H9 (cell line): ENCODE data around the gene SLC25A18. TPM values are rescaled to one million over a fixed set of nuclear protein-coding genes. Genes with fewer than 3 reads are reported as not detected.

Experiments used
- DNase-seq: peaks from one replicate; pipeline ENCODE4 v3.0.0-alpha.2; 2017
- H2AFZ ChIP-seq: one replicate; pipeline ENCODE4 v1.6.1; 2013; ENCODE audit warnings: mild to moderate bottlenecking, low read length, control low read depth, moderate library complexity
- H2AK5ac ChIP-seq: 2 replicates; pipeline ENCODE4 v1.6.1; 2013; ENCODE audit warnings: low read length, control low read depth, mixed read lengths; ENCODE audit not compliant: insufficient read length
- H2BK120ac ChIP-seq: one replicate; pipeline ENCODE4 v1.6.1; 2013; ENCODE audit warnings: low read depth, mild to moderate bottlenecking, low read length, control low read depth, inconsistent platforms; ENCODE audit not compliant: poor library complexity, severe bottlenecking
- H2BK12ac ChIP-seq: 2 replicates; pipeline ENCODE4 v1.6.1; 2013; ENCODE audit warnings: low read length, control low read depth, mixed read lengths, low read depth; ENCODE audit not compliant: insufficient read length
- H2BK15ac ChIP-seq: 2 replicates; pipeline ENCODE4 v1.6.1; 2013; ENCODE audit warnings: low read depth, low read length, control low read depth
- H2BK20ac ChIP-seq: one replicate; pipeline ENCODE4 v1.6.1; 2013; ENCODE audit warnings: low read depth, mild to moderate bottlenecking, low read length, control low read depth, inconsistent platforms; ENCODE audit not compliant: poor library complexity, severe bottlenecking
- H2BK5ac ChIP-seq: 2 replicates; pipeline ENCODE4 v1.6.1; 2013; ENCODE audit warnings: low read length, control low read depth, mixed read lengths; ENCODE audit not compliant: insufficient read length
- H3K14ac ChIP-seq: 2 replicates; pipeline ENCODE4 v1.6.1; 2013; ENCODE audit warnings: low read length, control low read depth; ENCODE audit not compliant: insufficient read depth
- H3K18ac ChIP-seq: 2 replicates; pipeline ENCODE4 v1.6.1; 2013; ENCODE audit warnings: low read depth, mild to moderate bottlenecking, mixed read lengths, low read length, control low read depth; ENCODE audit not compliant: insufficient read length
- H3K23ac ChIP-seq: 2 replicates; pipeline ENCODE4 v1.6.1; 2013; ENCODE audit warnings: low read length, control low read depth, mixed read lengths, low read depth; ENCODE audit not compliant: insufficient read length
- H3K23me2 ChIP-seq: 2 replicates; pipeline ENCODE4 v1.6.1; 2013; ENCODE audit warnings: low read depth, mild to moderate bottlenecking, mixed read lengths, low read length, control low read depth; ENCODE audit not compliant: insufficient read length, poor library complexity, severe bottlenecking
- H3K27ac ChIP-seq: 2 replicates; pipeline ENCODE4 v1.5.1; 2013; ENCODE audit warnings: low read length, control low read depth, mixed read lengths, low read depth; ENCODE audit not compliant: insufficient read length
- H3K27me3 ChIP-seq: 2 replicates; pipeline ENCODE4 v1.6.1; 2013; ENCODE audit warnings: low read length, control low read depth, inconsistent platforms; ENCODE audit not compliant: insufficient read depth
- H3K4ac ChIP-seq: 2 replicates; pipeline ENCODE4 v1.6.1; 2013; ENCODE audit warnings: low read depth, mild to moderate bottlenecking, control low read depth, inconsistent platforms, low read length, moderate library complexity
- H3K4me1 ChIP-seq: 2 replicates; pipeline ENCODE4 v1.6.1; 2013; ENCODE audit warnings: low read length, control low read depth, inconsistent platforms; ENCODE audit not compliant: insufficient read depth
- H3K4me2 ChIP-seq: 2 replicates; pipeline ENCODE4 v1.6.1; 2013; ENCODE audit warnings: low read length, control low read depth, mixed read lengths; ENCODE audit not compliant: insufficient read length, insufficient read depth
- H3K56ac ChIP-seq: 2 replicates; pipeline ENCODE4 v1.6.1; 2013; ENCODE audit warnings: low read depth, mild to moderate bottlenecking, mixed read lengths, low read length, control low read depth; ENCODE audit not compliant: insufficient read length
- H3K79me1 ChIP-seq: 2 replicates; pipeline ENCODE4 v1.6.1; 2013; ENCODE audit warnings: low read depth, mild to moderate bottlenecking, moderate library complexity, low read length, control low read depth, inconsistent platforms; ENCODE audit not compliant: insufficient read depth, poor library complexity, severe bottlenecking
- H3K79me2 ChIP-seq: 2 replicates; pipeline ENCODE4 v1.6.1; 2013; ENCODE audit warnings: low read length, control low read depth, inconsistent platforms; ENCODE audit not compliant: insufficient read depth
- H3K9ac ChIP-seq: 2 replicates; pipeline ENCODE4 v1.6.1; 2013; ENCODE audit warnings: low read length, control low read depth, mixed read lengths; ENCODE audit not compliant: insufficient read length; ENCODE audit errors: extremely low read depth
- H3K9me3 ChIP-seq: one replicate; pipeline ENCODE4 v1.6.1; 2013; ENCODE audit warnings: low read depth, low read length, inconsistent platforms; ENCODE audit not compliant: control insufficient read depth
- H3T11ph ChIP-seq: one replicate; pipeline ENCODE4 v1.6.1; 2013; ENCODE audit warnings: mild to moderate bottlenecking, low read length, control low read depth, inconsistent platforms
- H4K20me1 ChIP-seq: one replicate; pipeline ENCODE4 v1.6.1; 2013; ENCODE audit not compliant: control insufficient read depth, insufficient read length, insufficient read depth
- H4K5ac ChIP-seq: 2 replicates; pipeline ENCODE4 v1.6.1; 2013; ENCODE audit warnings: low read depth, mild to moderate bottlenecking, mixed read lengths, low read length, control low read depth; ENCODE audit not compliant: insufficient read length
- H4K8ac ChIP-seq: replicated peaks from 2 replicates; pipeline ENCODE4 v1.6.1; 2013; ENCODE audit warnings: low read length, control low read depth, mixed read lengths, low read depth; ENCODE audit not compliant: insufficient read length
- H4K91ac ChIP-seq: 2 replicates; pipeline ENCODE4 v1.6.1; 2013; ENCODE audit warnings: low read depth, mild to moderate bottlenecking, moderate library complexity, mixed read lengths, low read length, control low read depth; ENCODE audit not compliant: insufficient read length
- H3K27ac Mint-ChIP-seq, 3 experiments: 2 replicates in 2 of 3; 3 replicates in 1 of 3; pipeline ENCODE4 v1.8.0; 2020 to 2021; ENCODE audit warnings: mixed read lengths in 3 of 3, mild to moderate bottlenecking in 1 of 3, moderate library complexity in 1 of 3
- H3K27me3 Mint-ChIP-seq: 2 replicates; pipeline ENCODE4 v1.8.0; 2021; ENCODE audit warnings: low read depth, mild to moderate bottlenecking, moderate library complexity, mixed read lengths
- H3K36me3 Mint-ChIP-seq, 3 experiments: 2 replicates in 2 of 3; 3 replicates in 1 of 3; pipeline ENCODE4 v1.8.0; 2020 to 2021; ENCODE audit warnings: low read depth in 3 of 3, mixed read lengths in 3 of 3; ENCODE audit not compliant: insufficient read depth in 1 of 3
- H3K4me1 Mint-ChIP-seq, 2 experiments: 2 replicates each; pipeline ENCODE4 v1.8.0; 2020; ENCODE audit warnings: mixed read lengths in 2 of 2
- H3K4me3 Mint-ChIP-seq, 2 experiments: 2 replicates in 1 of 2; 3 replicates in 1 of 2; pipeline ENCODE4 v1.8.0; 2020 to 2021; ENCODE audit warnings: mild to moderate bottlenecking in 2 of 2, mixed read lengths in 2 of 2, moderate library complexity in 1 of 2
- H3K9me3 Mint-ChIP-seq, 2 experiments: 2 replicates in 1 of 2; 3 replicates in 1 of 2; pipeline ENCODE4 v1.8.0; 2020; ENCODE audit warnings: mild to moderate bottlenecking in 2 of 2, mixed read lengths in 2 of 2, moderate library complexity in 1 of 2
- CTCF ChIP-seq: fragments of 200-600 bp; sonication (generic); conservative IDR thresholded peaks from 3 replicates; pipeline ENCODE4 v1.8.0; 2021; ENCODE audit warnings: antibody characterized with exemption, mild to moderate bottlenecking
- WGBS: extraction: QIAGEN DNeasy Blood & Tissue Kit; methylation state at CpG from one replicate; pipeline ENCODE4 v1.1.7; 2013; ENCODE audit warnings: missing lambda C conversion rate, low lambda C conversion rate, mixed read lengths; ENCODE audit not compliant: insufficient read length; ENCODE audit errors: extremely low coverage; 5-methylcytosine and 5-hydroxymethylcytosine counted together
- total RNA-seq: library from RNA; stranded (reverse); gene quantifications from 2 replicates; pipeline ENCODE4 v1.2.1, GENCODE V29; 2021

Gene SLC25A18
- total RNA-seq, 1 experiment from 2014 or later = 2.3 TPM

GRCh38 chr22:17578136-17578754 is 14.9 kb downstream of the SLC25A18 start:
- H3K4me3 Mint-ChIP-seq = no peak overlapping the region
- no peak overlapping the region for H2BK12ac ChIP-seq
- H3K27me3 Mint-ChIP-seq = no peaks in the 10 kb centered on the region; the same call in none of the 2 replicates
- H3K27ac ChIP-seq = no peak overlapping the region
- no peak overlapping the region for H2AK5ac ChIP-seq
- peaks cover 17 to 18% of the 10 kb centered on the region in 2 experiments for H3K4me1 Mint-ChIP-seq
- H3K27ac Mint-ChIP-seq = peak overlapping the region in 1 of 3 experiments; percentile 75; a peak in 2 of 7 replicates
- no peak overlapping the region for H4K5ac ChIP-seq
- H3K14ac ChIP-seq = no peak overlapping the region
- H2AFZ ChIP-seq = no peak overlapping the region
- no peak overlapping the region for H4K91ac ChIP-seq
- no peak overlapping the region for H3K56ac ChIP-seq
- H4K8ac ChIP-seq = no peak overlapping the region
- H3K36me3 Mint-ChIP-seq = peaks cover 0 to 2% (median 0%) of the 10 kb centered on the region in 3 experiments; a peak in 1 of 7 replicates
- no peaks in the 10 kb centered on the region for H3K23me2 ChIP-seq
- H2BK5ac ChIP-seq = no peak overlapping the region
- H3K79me2 ChIP-seq = no peaks in the 10 kb centered on the region
- TF ChIP-seq CTCF = no peak
- H3K4me2 ChIP-seq = no peak overlapping the region
- no peaks in the 10 kb centered on the region for H4K20me1 ChIP-seq
- no peak overlapping the region for H3K9ac ChIP-seq
- no peak overlapping the region for H3K23ac ChIP-seq
- no peak overlapping the region for H2BK15ac ChIP-seq
- H3K4me1 ChIP-seq = no peaks in the 10 kb centered on the region
- no peak overlapping the region for H2BK120ac ChIP-seq
- no peaks in the 10 kb centered on the region for H3K9me3 Mint-ChIP-seq
- H3K27me3 ChIP-seq = no peaks in the 10 kb centered on the region
- WGBS = no CpG with 5 or more reads among the region's 11 CpGs
- H3T11ph ChIP-seq = no peak overlapping the region
- DNase-seq = no peak
- H3K79me1 ChIP-seq = no peaks in the 10 kb centered on the region
- no peak overlapping the region for H3K18ac ChIP-seq
- no peaks in the 10 kb centered on the region for H3K9me3 ChIP-seq
- no peak overlapping the region for H3K4ac ChIP-seq
- H2BK20ac ChIP-seq = no peak overlapping the region
